H4 (cell line): ENCODE results near the gene ZBTB8A. TPM values are rescaled to one million over a fixed set of nuclear protein-coding genes. Genes with fewer than 3 reads are reported as not detected.
"Not testable (repeated sequence)": the region's sequence is repeated elsewhere in the genome, so short reads cannot be mapped to it uniquely, and the experiment has no call there.

Experiments
- DNase-seq: peaks from one replicate; pipeline ENCODE4 v3.0.0-alpha.2; 2015; ENCODE audit warnings: low spot score
- total RNA-seq: library from RNA; depleted of rRNA; stranded (reverse); fragments of >200 nt; shearing (Covaris generic); gene quantifications from 2 replicates; pipeline ENCODE4 v1.2.3, GENCODE V29; 2014

Gene ZBTB8A
- total RNA-seq, 1 experiment from 2014 or later = 5.1 TPM

DNA sequence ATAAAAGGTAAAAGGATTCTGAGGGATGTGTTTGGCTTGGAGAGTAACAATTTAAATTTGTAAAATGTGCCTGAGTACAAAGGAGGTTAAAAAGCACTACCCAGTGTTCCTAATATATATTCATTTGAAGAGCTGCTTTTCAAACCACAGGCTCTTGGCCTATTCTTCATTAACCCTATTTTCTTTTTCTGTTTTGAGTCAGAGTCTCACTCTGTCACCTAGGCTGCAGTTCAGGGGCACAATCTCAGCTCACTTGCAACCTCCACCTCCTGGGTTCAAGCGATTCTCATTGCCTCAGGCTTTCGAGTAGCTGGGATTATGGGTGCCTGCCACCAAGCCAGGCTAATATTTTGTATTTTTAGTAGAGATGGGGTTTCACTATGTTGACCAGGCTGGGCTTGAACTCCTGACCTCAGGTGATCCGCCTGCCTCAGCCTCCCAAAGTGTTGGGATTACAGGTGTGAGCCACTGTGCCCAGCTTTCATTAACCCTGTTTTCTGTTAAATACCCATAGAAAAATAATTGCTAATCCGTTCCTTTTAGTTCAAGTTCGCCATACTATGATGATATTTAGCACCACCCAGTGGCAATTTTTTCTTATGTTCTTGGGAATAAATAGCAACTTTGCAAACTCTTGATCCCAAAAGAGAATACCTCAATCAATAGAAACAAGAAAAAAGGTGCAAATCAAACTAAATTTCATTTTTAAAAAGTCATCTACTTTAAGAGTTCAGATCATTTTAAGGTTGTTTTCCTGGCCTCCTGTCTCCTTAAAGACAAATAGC is 80.7 kb downstream of the ZBTB8A start:
- DNase-seq = no peak

DNA sequence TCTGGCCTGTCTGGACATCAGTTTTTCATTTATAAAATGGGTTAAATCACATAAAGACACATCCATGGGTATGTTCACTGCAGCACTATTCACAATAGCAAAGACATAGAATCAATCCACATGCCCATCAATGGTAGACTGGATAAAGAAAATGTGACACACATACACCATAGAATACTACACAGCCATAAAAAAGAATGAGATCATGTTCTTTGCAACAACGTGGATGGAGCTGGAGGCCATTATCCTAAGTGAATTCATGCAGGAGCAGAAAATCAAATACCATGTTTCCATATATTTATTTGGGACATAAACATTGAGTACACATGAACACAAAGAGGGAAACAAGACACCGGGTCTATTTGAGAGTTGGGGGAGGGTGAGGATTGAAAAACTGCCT is 83.0 kb downstream of the ZBTB8A start:
- DNase-seq = no peak

DNA sequence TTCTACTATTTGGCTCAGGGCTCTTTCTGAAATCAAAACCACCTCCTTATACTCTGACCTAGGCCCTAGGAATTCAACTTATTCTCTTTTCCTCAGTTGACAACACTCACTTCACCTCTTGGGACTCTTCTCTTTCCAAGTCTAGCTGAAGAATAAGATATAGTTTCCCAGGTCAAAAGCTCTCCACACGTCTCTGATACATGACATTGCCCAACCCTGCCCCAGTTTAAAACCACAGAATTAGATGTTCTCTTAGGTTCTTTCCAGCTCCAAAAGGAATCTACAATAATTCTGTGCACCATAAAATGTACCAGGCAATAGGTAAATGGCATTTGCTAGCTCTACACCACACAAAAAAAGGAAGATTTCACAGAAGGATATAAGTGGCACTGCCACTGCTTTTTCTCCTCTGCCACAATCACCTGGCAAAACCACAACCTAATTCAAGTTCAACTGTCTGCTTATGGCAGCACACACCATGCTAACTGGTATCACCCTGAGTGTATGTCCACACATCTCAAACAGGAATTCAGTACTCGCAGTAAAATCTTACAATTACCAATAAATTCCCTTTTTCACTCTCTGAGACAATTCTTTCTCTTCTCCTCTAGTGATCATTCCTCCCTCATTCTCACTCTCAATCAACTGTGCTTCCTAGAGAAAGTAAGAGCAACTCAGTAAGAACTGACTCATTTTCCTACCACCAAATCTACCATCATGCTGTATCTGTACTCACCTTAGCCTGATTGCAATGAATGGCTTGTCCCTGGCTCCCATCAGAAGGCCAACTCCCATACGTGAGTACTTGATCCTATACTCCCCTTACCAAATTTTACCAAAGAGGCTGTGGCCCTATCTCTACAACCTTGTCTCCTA is 83.8 kb downstream of the ZBTB8A start:
- no peak for DNase-seq

DNA sequence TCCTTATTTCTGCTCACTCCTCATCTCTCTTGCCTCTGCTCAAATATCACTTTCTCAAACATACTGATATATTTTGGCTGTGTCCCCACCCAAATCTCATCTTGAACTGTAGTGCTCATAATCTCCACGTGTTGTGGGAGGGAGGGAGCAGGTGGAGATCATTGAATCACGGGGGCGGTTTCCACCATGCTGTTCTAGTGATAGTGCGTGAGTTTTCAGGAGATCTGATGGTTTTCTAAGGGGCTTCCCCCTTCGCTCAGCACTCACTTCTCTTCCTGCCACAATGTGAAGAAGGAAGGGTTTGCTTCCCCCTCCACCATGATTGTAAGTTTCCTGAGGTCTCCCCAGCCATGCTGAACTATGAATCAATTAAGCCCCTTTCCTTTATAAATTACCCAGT is 84.5 kb downstream of the ZBTB8A start:
- no peak for DNase-seq

DNA sequence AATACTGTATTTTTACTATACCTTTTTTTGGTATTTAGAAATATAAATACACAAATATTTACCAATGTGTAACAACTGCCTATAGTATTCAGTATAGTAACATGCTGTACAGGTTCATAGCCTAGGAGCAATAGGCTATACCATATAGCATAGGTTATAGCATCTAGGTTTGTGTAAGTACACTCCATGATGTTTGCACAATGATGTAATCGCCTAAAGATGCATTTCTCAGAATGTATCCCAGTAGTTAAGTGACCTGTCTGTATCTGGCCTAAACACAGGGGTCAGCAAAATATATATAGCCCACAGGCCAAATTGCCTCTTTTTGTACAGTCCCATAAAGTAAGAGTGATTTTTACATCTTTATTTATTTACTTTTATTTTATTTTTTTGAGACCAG is 86.9 kb downstream of the ZBTB8A start:
- DNase-seq = no peak

DNA sequence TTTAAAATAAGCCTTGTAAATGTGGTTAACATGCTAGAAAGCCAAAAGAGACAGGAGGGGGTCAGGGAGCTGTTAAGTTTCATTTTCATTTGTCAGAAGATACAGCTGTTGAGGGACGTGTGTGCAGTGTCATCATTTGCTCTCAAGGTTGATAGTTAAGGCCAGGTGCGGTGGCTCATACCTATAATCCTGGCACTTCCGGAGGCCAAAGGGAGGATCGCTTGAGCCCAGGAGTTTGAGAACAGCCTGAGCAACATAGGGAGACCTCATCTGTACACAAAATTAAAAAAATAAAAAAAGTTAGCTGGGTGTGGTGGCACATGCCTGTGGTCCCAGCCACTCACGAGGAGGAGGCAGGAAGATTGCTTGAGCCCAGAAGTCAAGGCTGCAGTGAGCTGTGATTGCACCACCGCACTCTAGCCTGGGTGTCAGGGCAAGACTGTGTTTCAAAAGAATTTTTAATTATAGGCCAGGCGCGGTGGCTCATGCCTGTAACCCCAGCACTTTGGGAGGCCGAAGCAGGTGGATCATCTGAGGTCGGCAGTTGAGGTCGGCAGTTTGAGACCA is 88.5 kb downstream of the ZBTB8A start:
- DNase-seq = no peak

DNA sequence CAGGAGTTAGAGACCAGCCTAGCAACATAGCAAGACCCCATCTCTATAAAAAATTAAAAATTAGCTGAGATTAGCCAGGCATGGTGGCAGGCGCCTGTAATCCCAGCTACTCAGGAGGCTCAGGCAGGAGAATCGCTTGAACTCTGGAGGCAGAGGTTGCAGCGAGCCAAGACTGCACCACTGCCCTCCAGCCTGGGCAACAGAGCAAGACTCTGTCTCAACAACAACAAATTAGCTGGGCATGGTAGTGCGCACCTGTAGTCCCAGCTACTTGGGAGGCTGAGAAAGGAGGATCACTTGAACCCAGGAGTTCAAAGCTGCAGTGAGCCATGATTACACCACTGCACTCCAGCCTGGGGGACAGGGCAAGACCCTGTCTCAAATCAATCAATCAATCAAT is 90.9 kb downstream of the ZBTB8A start:
- DNase-seq = not testable (repeated sequence)

DNA sequence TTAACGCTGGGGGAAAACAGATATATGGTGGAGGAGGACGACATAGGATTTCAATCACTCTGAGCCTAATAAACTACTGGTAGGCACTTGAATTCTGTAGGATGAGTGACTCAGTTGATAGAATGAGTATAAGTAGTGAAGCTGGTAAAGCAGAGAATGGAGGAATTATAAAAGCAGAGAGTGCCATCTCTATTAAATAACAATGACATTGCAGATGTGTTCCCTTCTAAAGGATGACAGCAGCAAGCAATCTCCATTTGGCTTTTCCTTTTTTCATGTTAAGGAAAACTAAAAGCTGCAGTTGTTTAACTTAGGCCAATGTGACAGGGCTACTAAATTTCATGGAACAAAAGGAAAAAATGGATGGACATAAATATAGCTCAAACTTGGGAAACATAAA is 93.6 kb downstream of the ZBTB8A start:
- no peak for DNase-seq

DNA sequence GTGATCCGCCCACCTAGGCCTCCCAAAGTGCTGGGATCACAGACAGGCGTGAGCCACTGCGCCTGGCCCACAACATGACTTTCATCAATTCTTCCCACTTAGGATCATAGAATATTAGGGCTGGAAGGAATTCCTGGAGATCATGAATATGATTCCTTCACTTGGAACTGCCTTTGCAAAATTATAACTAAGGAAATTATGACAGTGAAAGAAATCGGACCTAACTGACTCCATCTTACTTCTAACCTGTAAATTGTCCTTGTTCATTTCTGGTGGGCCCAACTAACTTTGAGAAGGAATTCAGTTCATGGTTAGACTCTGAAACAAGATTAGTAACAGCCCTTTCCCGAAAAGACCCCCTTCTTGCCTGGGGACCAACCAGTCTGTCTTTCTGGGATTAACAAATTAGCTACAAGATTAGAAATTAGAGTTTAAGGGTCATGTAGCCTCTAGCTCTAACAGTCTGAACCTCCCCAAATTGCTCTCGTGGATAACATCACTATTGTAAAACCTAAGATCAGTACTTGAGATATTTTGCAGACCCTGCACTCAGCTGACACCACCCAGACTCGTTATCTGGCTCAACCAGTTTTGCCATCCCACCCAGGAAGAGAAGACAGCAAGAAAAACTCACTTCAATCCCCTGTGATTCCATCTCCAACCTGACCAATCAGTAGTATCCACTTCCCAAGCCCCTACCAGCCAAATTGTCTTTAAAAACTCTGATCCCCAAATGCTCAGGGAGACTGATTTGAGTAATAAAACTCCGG is 96.5 kb downstream of the ZBTB8A start:
- no peak for DNase-seq

DNA sequence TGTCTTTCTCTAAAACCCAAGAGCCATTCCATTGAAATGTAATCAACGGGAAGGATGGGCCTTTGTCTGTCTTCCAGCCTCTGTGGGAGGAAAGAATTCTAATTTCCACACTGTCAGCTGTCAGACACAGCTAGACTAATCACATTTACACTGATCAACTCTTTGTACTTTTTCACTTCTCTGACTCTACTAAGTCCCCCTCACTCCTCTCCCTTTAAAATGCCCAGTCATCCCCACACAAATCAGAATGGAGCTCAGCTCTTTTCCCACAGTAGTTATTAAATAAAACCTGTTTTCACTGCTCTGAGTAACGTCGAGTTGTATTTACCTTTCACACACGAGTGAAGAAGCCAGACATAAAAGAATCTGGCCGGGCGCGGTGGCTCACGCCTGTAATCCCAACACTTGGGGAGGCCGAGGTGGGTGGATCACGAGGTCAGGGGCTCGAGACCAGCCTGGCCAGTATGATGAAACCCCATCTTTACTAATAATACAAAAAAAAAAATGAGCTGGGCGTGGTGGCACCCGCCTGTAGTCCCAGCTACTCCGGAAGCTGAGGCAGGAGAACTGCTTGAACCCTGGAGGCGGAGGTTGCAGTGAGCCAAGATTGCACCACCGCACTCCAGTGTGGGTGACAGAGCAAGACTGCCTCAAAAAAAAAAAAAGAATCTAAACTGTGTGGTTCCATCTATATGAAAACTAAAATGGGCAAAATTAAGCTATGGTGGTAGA is 97.9 kb downstream of the ZBTB8A start:
- DNase-seq = no peak

DNA sequence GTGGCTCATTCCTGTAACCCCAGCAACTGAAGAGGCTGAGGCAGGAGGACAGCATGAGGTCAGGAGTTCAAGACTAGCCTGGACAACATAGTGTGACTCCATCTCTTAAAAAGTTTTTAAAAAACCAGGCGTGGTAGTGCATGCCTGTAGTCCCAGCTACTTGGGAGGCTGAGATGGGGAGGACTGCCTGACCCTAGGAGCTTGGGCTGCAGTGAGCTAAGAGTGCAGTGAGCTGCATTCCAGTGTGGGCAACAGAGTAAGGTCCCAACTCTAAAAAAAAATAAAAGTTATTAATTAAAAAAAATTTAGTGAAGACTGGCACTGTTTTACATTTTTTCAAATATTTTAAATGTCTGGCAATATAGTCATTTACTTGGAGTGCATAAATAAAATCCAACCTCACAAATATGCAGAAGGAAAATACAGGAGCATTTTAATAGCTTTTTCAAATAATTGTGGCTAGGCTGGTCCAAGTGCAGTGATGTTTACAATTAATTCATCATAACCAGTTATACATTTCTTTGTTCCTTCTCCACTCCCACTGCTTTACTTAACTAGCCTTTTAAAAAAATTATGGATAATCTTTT is 100.4 kb downstream of the ZBTB8A start:
- DNase-seq = no peak

DNA sequence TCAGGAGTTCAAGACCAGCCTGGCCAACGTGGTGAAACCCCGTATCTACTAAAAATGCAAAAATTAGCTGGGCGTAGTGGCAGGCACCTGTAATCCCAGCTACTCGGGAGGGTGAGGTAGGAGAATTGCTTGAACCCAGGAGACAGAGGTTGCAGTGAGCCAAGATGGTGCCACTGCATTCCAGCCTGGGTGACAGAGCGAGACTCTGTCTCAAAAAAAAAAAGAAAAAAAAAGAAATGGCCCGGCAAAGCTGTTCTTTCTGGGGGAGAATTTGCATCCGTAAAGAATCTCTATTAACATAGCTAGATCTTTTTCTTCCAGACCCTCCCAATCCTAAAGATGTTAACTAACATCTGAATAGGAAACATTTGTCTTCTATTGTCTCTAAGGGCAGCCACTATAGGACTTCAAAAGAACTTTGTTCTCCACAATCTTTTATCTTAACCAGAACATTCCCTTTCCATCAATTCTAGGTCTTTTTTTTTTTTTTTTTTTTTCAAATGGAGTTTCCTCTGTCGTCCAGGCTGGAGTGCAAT is 103.1 kb downstream of the ZBTB8A start:
- DNase-seq = not testable (repeated sequence)

DNA sequence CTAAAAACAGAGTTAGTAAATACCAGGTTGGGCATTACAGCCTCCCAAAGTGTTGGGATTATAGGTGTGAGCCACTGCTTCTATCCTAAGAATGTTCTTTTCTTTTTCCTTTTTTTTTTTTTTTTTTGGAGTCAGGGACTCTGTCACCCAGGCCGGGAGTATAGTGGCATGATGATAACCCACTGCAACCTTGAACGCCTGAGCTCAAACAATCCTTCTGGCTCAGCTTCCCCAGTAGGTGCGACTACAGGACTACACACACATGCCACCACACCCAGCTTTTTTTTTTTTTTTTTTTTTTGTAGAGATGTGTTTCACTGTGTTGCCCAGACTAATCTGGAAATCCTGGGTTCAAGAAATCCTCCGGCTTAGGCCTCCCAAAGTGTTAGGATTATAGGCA is 105.2 kb downstream of the ZBTB8A start:
- no peak for DNase-seq

DNA sequence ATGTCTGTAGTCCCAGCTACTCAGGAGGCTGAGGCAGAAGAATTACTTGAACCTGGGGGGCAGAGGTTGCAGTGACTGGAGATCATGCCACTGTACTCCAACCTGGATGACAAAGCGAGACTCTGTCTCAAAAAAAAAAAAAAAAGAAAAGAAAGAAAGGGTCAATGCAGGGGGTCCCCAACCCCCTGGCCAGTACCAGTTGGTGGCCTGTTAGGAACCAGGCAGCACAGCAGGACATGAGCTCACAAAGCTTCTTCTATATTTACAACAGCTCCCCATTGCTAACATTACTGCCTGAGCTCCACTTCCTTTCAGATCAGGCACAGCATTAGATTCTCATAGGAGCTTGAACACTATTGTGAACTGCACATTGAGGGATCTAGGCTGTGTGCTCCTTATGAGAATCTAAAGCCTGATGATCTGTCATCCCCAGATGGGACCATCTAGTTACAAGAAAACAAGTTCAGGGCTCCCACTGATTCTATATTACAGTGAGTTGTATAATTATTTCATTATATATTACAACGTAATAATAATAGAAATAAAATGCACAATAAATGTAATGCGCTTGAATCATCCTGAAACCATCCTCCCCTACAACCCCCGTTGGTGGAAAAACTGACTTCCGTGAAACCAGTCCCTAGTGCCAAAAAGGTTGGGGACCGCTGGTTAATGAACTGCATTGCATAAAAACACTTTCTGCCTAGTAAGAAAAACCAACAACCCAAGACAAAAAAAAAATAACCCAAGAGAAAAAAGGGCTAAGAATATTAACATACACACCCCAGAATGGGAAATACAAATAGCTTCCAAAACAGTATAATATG is 108.3 kb downstream of the ZBTB8A start:
- DNase-seq = no peak

DNA sequence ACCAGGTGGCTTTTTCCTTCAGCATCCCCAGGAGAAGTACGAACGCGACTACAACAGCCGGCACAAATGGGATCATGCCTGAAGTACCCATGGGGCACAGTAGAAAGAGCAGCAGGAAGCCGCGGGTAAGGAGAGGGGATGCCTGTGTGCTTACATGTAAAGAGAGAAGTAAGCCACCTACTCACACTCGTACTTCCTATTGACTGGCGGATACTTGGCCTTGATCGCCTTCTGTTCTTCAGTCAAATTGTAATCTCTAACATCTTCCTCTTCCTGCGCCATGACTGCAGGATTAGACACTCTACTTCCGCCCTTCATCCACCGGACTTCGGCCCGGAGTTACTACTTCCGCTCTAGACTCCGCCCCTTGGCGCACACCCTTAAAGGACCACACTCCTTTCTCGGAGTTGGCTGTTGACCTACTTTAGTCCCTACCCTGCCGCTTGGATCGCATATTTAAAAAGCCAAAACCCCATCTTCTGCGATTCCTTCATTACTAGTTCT is 111.1 kb downstream of the ZBTB8A start, which contains the start of gene ZBTB8OS:
Gene ZBTB8OS (minus strand): TSS at position 303 of the 504 bp plus-strand sequence. CDS start 21 bp downstream, at position 282.
- DNase-seq = peak; percentile 94

DNA sequence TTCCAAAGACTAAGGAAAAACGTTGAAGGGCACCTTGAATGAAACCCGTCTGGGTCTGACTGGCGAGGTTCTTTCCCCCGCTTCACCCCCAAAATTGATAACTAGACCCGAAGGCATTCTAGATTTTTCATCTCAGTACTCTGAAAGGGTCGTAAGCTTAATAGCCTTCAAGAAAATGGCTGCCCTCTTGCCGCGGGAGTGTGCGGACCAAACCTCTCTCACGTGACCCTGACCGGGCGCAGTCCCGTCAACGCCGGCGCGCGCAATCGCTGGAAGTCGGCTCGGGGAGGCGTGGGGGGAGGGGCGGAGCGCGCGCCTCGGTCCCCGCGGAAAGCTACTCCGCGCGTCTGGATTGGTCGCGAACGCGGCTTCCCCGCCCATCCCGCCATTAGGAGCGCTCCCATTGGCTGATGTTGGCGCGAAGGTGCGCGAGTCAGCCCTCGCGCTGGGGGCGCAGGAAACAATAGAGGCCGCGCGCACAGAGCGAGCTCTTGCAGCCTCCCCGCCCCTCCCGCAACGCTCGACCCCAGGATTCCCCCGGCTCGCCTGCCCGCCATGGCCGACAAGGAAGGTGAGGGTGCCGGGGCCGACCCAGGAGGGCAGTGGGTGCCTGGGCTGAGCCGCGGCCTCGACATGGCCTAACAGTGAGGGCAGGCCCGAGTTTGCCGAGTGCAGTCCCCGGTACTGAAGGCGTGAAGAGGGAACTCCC is 111.7 kb downstream of the ZBTB8A start, which contains the start of gene RBBP4:
Gene RBBP4 (plus strand): TSS at position 457 of the 709 bp plus-strand sequence. CDS start 99 bp downstream, at position 556.
- DNase-seq = peak; percentile 96

DNA sequence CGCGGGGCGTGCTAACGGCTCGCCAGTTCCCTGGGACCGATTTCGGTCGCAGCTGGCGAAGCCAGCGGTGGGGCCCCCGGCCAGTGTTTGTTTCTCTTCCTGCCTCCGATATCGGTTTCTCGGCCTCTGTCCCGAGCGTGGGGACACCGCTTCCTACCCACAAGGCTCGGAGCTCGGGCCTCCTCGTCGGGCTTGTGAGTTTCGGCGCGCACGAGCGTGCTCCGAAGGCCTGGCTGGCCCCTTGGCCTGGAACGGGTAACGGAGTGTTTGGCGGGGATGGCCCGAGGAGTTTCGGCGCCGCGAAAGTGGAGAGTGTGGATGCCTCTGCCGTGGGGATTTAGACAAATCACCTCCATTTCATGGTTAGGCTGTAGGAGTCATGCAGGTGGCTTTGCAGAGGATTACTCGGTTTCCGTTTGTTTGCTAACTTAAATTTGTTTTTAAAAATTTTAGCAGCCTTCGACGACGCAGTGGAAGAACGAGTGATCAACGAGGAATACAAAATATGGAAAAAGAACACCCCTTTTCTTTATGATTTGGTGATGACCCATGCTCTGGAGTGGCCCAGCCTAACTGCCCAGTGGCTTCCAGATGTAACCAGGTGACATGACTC is 112.3 kb downstream of the ZBTB8A start:
- peak; percentile 8 for DNase-seq
